HEK293 (cell line): ENCODE measurements around the gene PIM2.

ENCODE experiments used
- CTCF ChIP-seq: fragments of 450-650 bp; formaldehyde crosslinking; IDR thresholded peaks from 2 replicates; pipeline ENCODE4 v1.5.1; 2016; ENCODE audit warnings: missing biosample characterization, missing genetic modification characterization
- ZNF16 ChIP-seq: fragments of 450-650 bp; formaldehyde crosslinking; IDR thresholded peaks from 2 replicates; pipeline ENCODE4 v1.5.1; 2016; ENCODE audit warnings: low read depth, missing biosample characterization, missing genetic modification characterization
- ZNF776 ChIP-seq: fragments of 450-650 bp; formaldehyde crosslinking; IDR thresholded peaks from 2 replicates; pipeline ENCODE4 v1.5.0; 2017; ENCODE audit warnings: missing biosample characterization, missing genetic modification characterization, borderline replicate concordance
- ZNF785 ChIP-seq: fragments of 450-650 bp; formaldehyde crosslinking; IDR thresholded peaks from 2 replicates; pipeline ENCODE4 v1.5.1; 2016; ENCODE audit warnings: missing biosample characterization, missing genetic modification characterization
- TF ChIP-seq, protein P1 (sequence below): fragments of 450-650 bp; formaldehyde crosslinking; IDR thresholded peaks from 2 replicates; pipeline ENCODE4 v1.5.1; 2016; ENCODE audit warnings: missing biosample characterization, missing genetic modification characterization, low read depth
- TF ChIP-seq, protein P2 (sequence below): fragments of 450-650 bp; formaldehyde crosslinking; IDR thresholded peaks from 2 replicates; pipeline ENCODE4 v1.5.1; 2016; ENCODE audit warnings: missing biosample characterization, missing genetic modification characterization

DNA sequence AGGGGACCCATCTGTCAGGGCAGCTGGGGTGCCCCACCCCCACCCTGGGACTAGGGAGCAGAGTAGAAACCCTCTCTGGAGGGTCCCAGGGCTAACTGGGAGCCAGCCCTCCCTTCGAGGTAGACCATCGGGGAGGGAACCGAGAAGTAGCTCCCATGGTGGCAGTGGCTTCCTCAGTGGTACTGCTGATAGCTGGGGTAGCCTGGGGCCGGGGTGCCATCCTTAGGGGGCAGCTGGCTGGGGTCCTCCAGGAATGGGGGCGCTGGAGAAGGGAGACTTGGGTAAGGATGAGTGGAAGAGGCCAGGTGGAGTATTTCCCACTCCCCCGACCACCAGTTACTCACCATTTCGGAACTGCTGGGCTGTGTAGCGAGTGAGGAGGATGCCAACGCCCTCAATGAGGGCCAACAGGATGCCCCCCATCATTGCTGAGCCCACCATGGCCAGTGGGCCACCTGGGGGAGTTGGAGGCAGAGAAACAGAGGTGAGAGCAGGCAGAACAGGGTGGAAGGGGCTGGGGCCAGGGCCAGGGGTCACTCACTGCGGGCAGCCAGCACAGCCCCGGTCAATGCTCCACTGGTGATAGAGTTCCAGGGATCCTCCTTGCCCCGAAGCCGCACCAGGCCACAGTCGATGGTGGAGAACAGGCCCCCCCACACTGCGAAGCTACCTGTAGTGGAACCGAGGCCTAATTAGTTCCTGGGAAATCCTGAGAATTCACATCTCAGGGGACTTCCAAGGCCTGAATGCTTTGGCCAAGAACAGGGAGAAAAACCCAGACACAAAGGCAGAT is 25.1 kb downstream of the PIM2 start:
- no peak for TF ChIP-seq ZNF16 (tag by site-specific recombination)
- no peak for TF ChIP-seq CTCF (tag by site-specific recombination)
- no peak for TF ChIP-seq ZNF785 (tag by site-specific recombination)
- TF ChIP-seq ZNF776 (tag by site-specific recombination) = no peak
- TF ChIP-seq, protein P1, sequence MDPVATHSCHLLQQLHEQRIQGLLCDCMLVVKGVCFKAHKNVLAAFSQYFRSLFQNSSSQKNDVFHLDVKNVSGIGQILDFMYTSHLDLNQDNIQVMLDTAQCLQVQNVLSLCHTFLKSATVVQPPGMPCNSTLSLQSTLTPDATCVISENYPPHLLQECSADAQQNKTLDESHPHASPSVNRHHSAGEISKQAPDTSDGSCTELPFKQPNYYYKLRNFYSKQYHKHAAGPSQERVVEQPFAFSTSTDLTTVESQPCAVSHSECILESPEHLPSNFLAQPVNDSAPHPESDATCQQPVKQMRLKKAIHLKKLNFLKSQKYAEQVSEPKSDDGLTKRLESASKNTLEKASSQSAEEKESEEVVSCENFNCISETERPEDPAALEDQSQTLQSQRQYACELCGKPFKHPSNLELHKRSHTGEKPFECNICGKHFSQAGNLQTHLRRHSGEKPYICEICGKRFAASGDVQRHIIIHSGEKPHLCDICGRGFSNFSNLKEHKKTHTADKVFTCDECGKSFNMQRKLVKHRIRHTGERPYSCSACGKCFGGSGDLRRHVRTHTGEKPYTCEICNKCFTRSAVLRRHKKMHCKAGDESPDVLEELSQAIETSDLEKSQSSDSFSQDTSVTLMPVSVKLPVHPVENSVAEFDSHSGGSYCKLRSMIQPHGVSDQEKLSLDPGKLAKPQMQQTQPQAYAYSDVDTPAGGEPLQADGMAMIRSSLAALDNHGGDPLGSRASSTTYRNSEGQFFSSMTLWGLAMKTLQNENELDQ = no peak
- TF ChIP-seq, protein P2, sequence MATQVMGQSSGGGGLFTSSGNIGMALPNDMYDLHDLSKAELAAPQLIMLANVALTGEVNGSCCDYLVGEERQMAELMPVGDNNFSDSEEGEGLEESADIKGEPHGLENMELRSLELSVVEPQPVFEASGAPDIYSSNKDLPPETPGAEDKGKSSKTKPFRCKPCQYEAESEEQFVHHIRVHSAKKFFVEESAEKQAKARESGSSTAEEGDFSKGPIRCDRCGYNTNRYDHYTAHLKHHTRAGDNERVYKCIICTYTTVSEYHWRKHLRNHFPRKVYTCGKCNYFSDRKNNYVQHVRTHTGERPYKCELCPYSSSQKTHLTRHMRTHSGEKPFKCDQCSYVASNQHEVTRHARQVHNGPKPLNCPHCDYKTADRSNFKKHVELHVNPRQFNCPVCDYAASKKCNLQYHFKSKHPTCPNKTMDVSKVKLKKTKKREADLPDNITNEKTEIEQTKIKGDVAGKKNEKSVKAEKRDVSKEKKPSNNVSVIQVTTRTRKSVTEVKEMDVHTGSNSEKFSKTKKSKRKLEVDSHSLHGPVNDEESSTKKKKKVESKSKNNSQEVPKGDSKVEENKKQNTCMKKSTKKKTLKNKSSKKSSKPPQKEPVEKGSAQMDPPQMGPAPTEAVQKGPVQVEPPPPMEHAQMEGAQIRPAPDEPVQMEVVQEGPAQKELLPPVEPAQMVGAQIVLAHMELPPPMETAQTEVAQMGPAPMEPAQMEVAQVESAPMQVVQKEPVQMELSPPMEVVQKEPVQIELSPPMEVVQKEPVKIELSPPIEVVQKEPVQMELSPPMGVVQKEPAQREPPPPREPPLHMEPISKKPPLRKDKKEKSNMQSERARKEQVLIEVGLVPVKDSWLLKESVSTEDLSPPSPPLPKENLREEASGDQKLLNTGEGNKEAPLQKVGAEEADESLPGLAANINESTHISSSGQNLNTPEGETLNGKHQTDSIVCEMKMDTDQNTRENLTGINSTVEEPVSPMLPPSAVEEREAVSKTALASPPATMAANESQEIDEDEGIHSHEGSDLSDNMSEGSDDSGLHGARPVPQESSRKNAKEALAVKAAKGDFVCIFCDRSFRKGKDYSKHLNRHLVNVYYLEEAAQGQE = no peak
